Vagina (tissue), 2 donors: ENCODE measurements around the gene CENPV. TPM values are rescaled to one million over a fixed set of nuclear protein-coding genes. Genes with fewer than 3 reads are reported as not detected.
"Not testable (repeated sequence)": the region's sequence is repeated elsewhere in the genome, so short reads cannot be mapped to it uniquely, and the experiment has no call there.

Experiments used
- DNase-seq, 2 donors: peaks; one replicate each; pipeline ENCODE4 v3.0.0-alpha.2; 2017; ENCODE audit errors: extremely low spot score in 2 of 2
- H3K27ac ChIP-seq: fragments of 200-600 bp; sonication (generic); one replicate; pipeline ENCODE4 v1.5.1; 2019
- H3K27me3 ChIP-seq: fragments of 200-600 bp; sonication (generic); one replicate; pipeline ENCODE4 v1.5.1; 2019
- H3K36me3 ChIP-seq, 2 donors: fragments of 200-600 bp; sonication (generic); one replicate each; pipeline ENCODE4 v1.5.1; 2017 to 2019
- H3K4me1 ChIP-seq: fragments of 200-600 bp; sonication (generic); one replicate; pipeline ENCODE4 v1.5.1; 2019
- H3K4me3 ChIP-seq, 2 donors: fragments of 200-600 bp; sonication (generic); 1 replicate in 1 of 2; 2 replicates in 1 of 2; pipeline ENCODE4 v1.5.1; 2016 to 2019
- H3K9me3 ChIP-seq: fragments of 200-600 bp; sonication (generic); one replicate; pipeline ENCODE4 v1.5.1; 2019
- POLR2A ChIP-seq, 2 donors: fragments of 450-650 bp; IDR thresholded peaks; one replicate each; pipeline ENCODE4 v1.6.1; 2017; ENCODE audit warnings: antibody characterized with exemption in 2 of 2, mild to moderate bottlenecking in 2 of 2, moderate library complexity in 2 of 2
- POLR2AphosphoS5 ChIP-seq, 2 donors: sonication (generic); formaldehyde crosslinking; IDR thresholded peaks; one replicate each; pipeline ENCODE4 v1.9.0; 2017; ENCODE audit warnings: antibody characterized with exemption in 2 of 2, mild to moderate bottlenecking in 2 of 2, low read depth in 1 of 2; ENCODE audit not compliant: insufficient read depth in 1 of 2
- intact Hi-C: fragments of 100-400 bp; cut with DNase I; formaldehyde crosslinking; loops from one replicate; pipeline ENCODE4 v1.15.1; 2023
- total RNA-seq: library from RNA; depleted of rRNA; stranded (reverse); fragments of >200 nt; gene quantifications from one replicate; pipeline ENCODE4 v1.2.3, GENCODE V29; 2016
- TF ChIP-seq, protein P1 (sequence below), 3 experiments: fragments of 450-650 bp in 2 of 3; fragments of 200-600 bp in 1 of 3; sonication (generic) in 1 of 3; IDR thresholded peaks; one replicate each; pipeline ENCODE4 v1.5.1; 2017 to 2019; ENCODE audit warnings: antibody characterized with exemption in 3 of 3, mild to moderate bottlenecking in 2 of 3, moderate library complexity in 2 of 3

The CENPV gene
- 4.2 TPM for total RNA-seq

DNA sequence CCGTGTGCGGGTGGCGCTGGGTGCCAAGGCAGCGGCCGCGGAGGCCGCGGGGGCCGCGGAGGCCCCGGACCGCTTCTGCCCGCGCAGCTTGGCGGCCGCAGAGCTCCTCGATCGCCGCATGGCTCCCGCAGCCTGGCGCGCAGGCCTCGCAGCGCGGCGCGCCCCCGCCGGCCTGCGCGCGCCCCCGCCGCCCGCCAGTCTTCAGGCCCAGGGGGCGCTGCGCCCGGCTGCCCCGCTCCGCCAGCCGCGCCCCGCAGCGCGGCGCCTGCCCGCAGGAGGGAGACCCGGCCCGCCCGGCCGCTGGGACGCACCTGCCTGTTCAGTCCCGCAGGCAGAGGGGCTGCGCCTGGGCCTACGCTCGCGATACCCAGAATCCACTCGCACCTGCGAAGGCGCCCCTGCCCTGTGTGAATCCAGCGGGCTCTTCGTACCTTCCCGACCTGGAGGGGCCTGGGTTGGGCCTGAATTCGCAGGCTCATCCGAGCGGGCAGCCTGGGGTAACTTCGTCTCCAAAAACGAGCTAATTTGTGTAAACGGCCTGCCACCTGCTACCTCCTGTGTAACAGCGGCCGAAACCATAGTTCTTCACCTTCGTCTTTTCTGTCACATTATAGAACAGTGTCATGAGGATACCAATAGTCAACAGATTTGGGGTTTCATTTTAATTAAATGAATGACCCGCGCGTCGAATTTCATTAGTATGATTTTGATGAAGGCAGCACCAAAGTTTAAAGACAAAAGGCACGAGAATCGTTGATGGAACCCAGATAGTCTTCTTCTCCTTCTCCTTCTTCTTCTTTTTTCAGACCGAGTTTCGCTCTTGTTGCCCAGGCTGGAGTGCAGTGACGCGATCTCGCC is at the start of gene CENPV:
TSS of gene CENPV (minus strand) at position 153 of the 858 bp plus-strand sequence. CDS start at position 120, 33 bp downstream.
- H3K9me3 ChIP-seq: no peaks in the 10 kb centered on the region
- H3K36me3 ChIP-seq: peaks cover 0 to 5% of the 10 kb centered on the region in 2 donors
- intact Hi-C loops: loop anchor here (5.0 kb wide), 1 partner anchor 66 kb away; no protein-coding TSS in a partner anchor
- peaks cover 18% of the 10 kb centered on the region for H3K4me1 ChIP-seq
- H3K4me3 ChIP-seq: peak within 1 kb of the TSS; percentile 63 to 68
- H3K27ac ChIP-seq: peak within 1 kb of the TSS; percentile 66
- H3K27me3 ChIP-seq: no peaks in the 10 kb centered on the region
- TF ChIP-seq POLR2A (IDR thresholded peaks at IDR 0.05) (peak in 1 of 2 donors; percentile 2), POLR2AphosphoS5 (IDR thresholded peaks at IDR 0.05; ENCODE audit: insufficient read depth in 1 of 2, low read depth in 1 of 2) (no peak)
- TF ChIP-seq, protein P1, sequence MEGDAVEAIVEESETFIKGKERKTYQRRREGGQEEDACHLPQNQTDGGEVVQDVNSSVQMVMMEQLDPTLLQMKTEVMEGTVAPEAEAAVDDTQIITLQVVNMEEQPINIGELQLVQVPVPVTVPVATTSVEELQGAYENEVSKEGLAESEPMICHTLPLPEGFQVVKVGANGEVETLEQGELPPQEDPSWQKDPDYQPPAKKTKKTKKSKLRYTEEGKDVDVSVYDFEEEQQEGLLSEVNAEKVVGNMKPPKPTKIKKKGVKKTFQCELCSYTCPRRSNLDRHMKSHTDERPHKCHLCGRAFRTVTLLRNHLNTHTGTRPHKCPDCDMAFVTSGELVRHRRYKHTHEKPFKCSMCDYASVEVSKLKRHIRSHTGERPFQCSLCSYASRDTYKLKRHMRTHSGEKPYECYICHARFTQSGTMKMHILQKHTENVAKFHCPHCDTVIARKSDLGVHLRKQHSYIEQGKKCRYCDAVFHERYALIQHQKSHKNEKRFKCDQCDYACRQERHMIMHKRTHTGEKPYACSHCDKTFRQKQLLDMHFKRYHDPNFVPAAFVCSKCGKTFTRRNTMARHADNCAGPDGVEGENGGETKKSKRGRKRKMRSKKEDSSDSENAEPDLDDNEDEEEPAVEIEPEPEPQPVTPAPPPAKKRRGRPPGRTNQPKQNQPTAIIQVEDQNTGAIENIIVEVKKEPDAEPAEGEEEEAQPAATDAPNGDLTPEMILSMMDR (IDR thresholded peaks at IDR 0.05): no peak
- no peak for DNase-seq

DNA sequence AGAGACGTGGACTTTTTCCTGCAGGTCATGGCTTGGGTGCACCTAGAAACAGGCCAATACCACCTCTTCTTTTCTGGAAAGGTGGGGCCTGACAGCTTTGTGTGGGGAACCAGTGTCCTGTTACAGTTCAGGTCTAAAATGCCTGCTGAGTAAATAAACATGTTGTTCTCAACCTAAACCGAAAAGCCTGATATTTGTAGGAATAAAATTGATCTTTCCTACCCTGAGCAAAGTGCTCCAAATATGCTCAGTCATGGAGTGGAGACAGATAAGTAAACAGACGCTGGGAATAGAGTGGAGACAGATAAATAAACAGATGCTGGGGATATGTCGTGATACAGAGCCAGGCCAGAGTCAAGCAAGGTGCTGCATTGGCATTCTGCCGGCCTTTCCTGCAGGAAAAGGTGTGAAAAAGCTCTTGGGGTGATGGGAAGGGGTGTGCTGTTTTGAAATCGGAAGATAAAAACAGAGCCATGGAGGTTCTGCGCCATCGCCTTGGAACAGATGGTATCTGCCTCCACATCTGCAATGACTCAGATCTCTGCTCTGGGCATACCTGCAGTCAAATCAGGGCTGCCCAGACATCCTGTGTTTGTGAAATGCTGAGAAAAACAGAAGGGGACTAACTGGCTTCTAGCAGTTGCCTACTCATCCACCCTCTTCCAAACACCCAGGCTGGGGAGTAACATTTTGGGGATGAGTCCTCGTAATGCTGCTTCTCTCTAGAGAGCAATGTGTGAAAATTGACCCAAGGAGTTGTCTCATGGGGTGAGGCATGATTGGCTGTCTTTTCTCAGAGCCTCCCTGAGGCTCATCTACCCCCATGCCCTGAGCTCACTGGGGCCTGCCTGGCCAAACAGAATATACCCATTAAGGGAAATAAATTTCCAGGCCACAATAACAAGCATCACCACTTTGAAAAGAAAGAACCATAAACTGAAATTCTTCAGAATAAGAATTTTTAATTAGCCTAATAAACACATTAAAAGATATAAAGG is 45.3 kb upstream of the CENPV start:
- H3K36me3 ChIP-seq: no peaks in the 10 kb centered on the region
- H3K9me3 ChIP-seq: no peaks in the 10 kb centered on the region
- H3K4me3 ChIP-seq: no peak overlapping the region
- no peaks in the 10 kb centered on the region for H3K27me3 ChIP-seq
- no peak for DNase-seq
- H3K27ac ChIP-seq: no peak overlapping the region
- TF ChIP-seq POLR2A (IDR thresholded peaks at IDR 0.05) (no peak), POLR2AphosphoS5 (IDR thresholded peaks at IDR 0.05; ENCODE audit: insufficient read depth in 1 of 2, low read depth in 1 of 2) (no peak)
- TF ChIP-seq, protein P1 (IDR thresholded peaks at IDR 0.05): no peak
- intact Hi-C loops: no loop called here
- H3K4me1 ChIP-seq: no peaks in the 10 kb centered on the region

DNA sequence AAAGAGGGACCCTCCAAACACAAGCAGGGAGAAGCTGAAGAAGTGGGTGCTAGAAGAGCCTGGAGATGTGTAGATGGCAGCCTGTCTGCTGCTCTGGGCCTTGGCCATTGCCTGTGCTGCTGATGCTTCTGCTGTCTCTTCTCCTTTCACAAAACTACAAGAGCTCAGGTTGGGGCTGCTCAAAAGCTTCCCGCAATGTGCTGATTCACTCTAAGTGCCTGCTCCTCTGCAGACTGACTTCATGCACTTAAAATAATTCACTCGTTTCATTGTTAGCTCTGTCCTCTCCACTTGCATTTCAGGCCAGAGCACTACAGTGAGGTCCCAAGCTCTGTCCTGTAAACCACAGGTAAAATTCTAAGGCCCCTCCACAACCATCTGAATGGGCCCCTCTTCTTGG is 43.4 kb upstream of the CENPV start:
- H3K27ac ChIP-seq, H3K4me1 ChIP-seq, H3K36me3 ChIP-seq, H3K4me3 ChIP-seq, DNase-seq, H3K9me3 ChIP-seq, intact Hi-C loops, H3K27me3 ChIP-seq: not testable (repeated sequence)

DNA sequence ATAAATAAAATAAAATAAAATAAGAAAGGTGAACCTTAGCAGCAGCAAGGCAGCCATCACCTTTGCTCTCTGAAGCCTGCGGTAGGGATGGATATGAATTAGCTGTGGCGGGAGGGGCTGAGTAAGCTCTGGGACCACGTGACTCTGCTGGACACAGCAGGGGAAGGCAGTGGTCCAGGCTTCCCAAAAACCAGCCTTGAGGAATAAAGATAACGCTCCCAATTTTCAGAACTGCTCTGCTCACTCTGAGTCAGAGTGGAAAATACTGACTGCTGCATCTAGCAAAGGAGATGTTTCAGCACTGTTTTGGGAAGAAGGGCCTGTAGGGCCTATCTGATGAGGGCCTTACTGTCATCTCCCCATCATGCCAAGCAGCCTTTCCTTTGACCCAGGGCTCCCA is 42.6 kb upstream of the CENPV start:
- intact Hi-C loops, H3K9me3 ChIP-seq, H3K4me3 ChIP-seq, H3K27me3 ChIP-seq, DNase-seq, H3K36me3 ChIP-seq, H3K4me1 ChIP-seq: not testable (repeated sequence)
- peak overlapping the region; percentile 73 for H3K27ac ChIP-seq

DNA sequence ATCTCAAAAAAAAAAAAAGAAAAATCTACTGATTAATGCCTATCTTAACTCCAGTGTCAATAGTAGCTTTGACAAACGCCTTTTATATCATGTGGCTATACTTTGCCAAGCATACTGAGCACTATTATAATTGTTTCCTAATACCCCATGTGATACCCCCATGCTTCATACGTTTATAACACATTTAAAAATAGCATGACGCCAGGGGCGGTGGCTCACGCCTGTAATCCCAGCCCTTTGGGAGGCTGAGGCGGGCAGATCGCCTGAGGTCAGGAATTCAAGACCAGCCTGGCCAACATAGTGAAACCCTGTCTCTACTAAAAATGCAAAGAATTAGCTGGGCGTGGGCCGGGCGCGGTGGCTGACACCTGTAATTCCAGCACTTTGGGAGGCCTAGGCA is 39.2 kb upstream of the CENPV start:
- H3K36me3 ChIP-seq, H3K27ac ChIP-seq, H3K4me3 ChIP-seq, H3K27me3 ChIP-seq, intact Hi-C loops, DNase-seq, H3K9me3 ChIP-seq, H3K4me1 ChIP-seq: not testable (repeated sequence)

DNA sequence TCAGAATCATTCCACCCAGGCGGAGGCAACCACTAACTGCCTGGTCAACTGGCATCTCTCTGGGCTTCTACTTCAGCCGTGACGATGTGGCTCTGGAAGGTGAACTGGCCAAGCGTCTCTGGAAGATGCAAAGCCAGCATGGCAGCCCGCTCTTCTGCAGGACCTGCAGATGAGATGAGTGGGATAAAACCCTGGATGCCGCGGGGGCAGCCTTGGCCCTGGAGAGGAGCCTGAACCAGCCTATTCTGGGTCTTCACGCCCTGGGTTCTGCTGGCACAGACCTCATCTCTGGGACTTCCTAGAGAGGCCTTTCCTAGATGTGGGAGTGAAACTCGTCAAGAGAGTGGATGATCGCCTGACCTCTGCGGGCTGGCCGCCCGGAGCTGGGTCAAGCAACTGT is 38.2 kb upstream of the CENPV start:
- Histone ChIP-seq H3K9me3 (no peaks in the 10 kb centered on the region), H3K4me1 (peaks cover 4% of the 10 kb centered on the region), H3K27me3 (no peaks in the 10 kb centered on the region), H3K27ac (no peak overlapping the region), H3K36me3 (no peaks in the 10 kb centered on the region), H3K4me3 (no peak overlapping the region)
- intact Hi-C loops: no loop called here
- TF ChIP-seq, protein P1 (IDR thresholded peaks at IDR 0.05): no peak
- TF ChIP-seq POLR2A (IDR thresholded peaks at IDR 0.05): no peak
- no peak for TF ChIP-seq POLR2AphosphoS5 (IDR thresholded peaks at IDR 0.05; ENCODE audit: insufficient read depth in 1 of 2, low read depth in 1 of 2)
- DNase-seq: no peak

DNA sequence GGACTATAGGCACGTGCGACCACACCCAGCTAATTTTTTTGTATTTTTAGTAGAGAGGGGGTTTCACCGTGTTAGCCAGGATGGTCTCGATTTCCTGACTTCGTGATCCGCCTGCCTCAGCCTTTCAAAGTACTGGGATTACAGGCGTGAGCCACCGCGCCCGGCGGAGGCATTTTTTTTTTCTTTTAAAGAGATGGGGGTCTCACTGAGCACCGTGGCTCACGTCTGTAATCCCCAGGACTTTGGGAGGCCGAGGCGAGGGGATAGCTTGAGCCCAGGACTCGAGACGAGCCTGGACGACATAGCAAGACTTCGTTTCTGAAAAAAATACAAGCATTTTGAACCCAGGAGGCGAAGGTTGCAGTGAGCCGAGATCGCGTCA is 32.8 kb upstream of the CENPV start:
- not testable (repeated sequence) for DNase-seq, H3K27me3 ChIP-seq, H3K9me3 ChIP-seq
- peak overlapping the region; percentile 100 for H3K27ac ChIP-seq
- H3K4me3 ChIP-seq: peak overlapping the region; percentile 46 to 55
- peaks cover 0 to 18% of the 10 kb centered on the region in 2 donors for H3K36me3 ChIP-seq
- H3K4me1 ChIP-seq: peaks cover 36% of the 10 kb centered on the region
- intact Hi-C loops: loop anchor here (2.0 kb wide), 1 partner anchor 29 kb away; the partner anchor contains the start of gene TRPV2
